HG02884 (cell line): ENCODE data around the gene VCX2.
"Not testable (repeated sequence)": the region's sequence is repeated elsewhere in the genome, so short reads cannot be mapped to it uniquely, and the experiment has no call there.

Experiments
- ATAC-seq: cut with Tn5 transposase; IDR thresholded peaks from one replicate; pipeline ENCODE4 v1.9.1; 2021; ENCODE audit warnings: mild to moderate bottlenecking, moderate library complexity; ENCODE audit not compliant: unreplicated experiment

VCX2 gene

GRCh38 chrX:8125566-8125965 lies 45.5 kb downstream of the VCX2 start:
- no peak for ATAC-seq

- ATAC-seq, result no peak
These were observed 48.5 kb downstream of the VCX2 start for GRCh38 chrX:8122538-8122937.

- ATAC-seq, result not testable (repeated sequence)
These were observed 49.7 kb downstream of the VCX2 start for GRCh38 chrX:8121391-8121790.
